ENCODE data around the gene BMP7. TPM values are rescaled to one million over a fixed set of nuclear protein-coding genes. Genes with fewer than 3 reads are reported as not detected.

Gene BMP7
- total RNA-seq, 3 donors from 2014 or later (not counting 1 experiment from before 2014, with no cell fraction given), result not detected

GRCh38 chr20:57217802-57218201 is 48.6 kb downstream of the BMP7 start:
- WGBS (ENCODE audit: insufficient coverage), result 79% methylated on average over 7 of the region's 9 CpGs
- Histone ChIP-seq H3K36me3 (ENCODE audit: control insufficient read depth, insufficient read depth, low read length) (no peaks in the 10 kb centered on the region), H3K27me3 (ENCODE audit: control insufficient read depth, insufficient read depth, low read length) (no peaks in the 10 kb centered on the region), H3K27ac (ENCODE audit: low read length) (no peak overlapping the region), H3K4me1 (ENCODE audit: control insufficient read depth, insufficient read depth, low read length) (no peaks in the 10 kb centered on the region), H3K9me3 (ENCODE audit: control insufficient read depth, insufficient read depth, low read length) (no peaks in the 10 kb centered on the region), H3K4me3 (ENCODE audit: low read length) (no peak overlapping the region)
- ATAC-seq, result no peak
- H3K27ac Mint-ChIP-seq, result no peak overlapping the region
- no peak for TF ChIP-seq CTCF (IDR thresholded peaks at IDR 0.05)
- H3K36me3 Mint-ChIP-seq, result no peaks in the 10 kb centered on the region
- no peak overlapping the region for H3K4me3 Mint-ChIP-seq
- no peaks in the 10 kb centered on the region for H3K4me1 Mint-ChIP-seq
- H3K9me3 Mint-ChIP-seq, result no peaks in the 10 kb centered on the region
- intact Hi-C loops (cut with micrococcal nuclease), result no loop called here
- DNase-seq, result no peak
- peaks cover 4 to 14% of the 10 kb centered on the region in 2 donors for H3K27me3 Mint-ChIP-seq (ENCODE audit: low read depth in 2 of 2)

GRCh38 chr20:57216669-57217068 is 49.8 kb downstream of the BMP7 start:
- Mint-ChIP-seq H3K27ac (no peak overlapping the region), H3K4me3 (no peak overlapping the region), H3K9me3 (no peaks in the 10 kb centered on the region), H3K36me3 (no peaks in the 10 kb centered on the region), H3K4me1 (no peaks in the 10 kb centered on the region), H3K27me3 (ENCODE audit: low read depth in 2 of 2) (peaks cover 9 to 22% of the 10 kb centered on the region in 2 donors)
- ATAC-seq, result no peak
- no peak overlapping the region for H3K4me3 ChIP-seq (ENCODE audit: low read length)
- intact Hi-C loops (cut with micrococcal nuclease), result no loop called here
- TF ChIP-seq CTCF (IDR thresholded peaks at IDR 0.05), result no peak
- H3K4me1 ChIP-seq (ENCODE audit: control insufficient read depth, insufficient read depth, low read length), result no peaks in the 10 kb centered on the region
- no peaks in the 10 kb centered on the region for H3K9me3 ChIP-seq (ENCODE audit: control insufficient read depth, insufficient read depth, low read length)
- WGBS (ENCODE audit: insufficient coverage), result 57% methylated on average over 9 of the region's 9 CpGs
- H3K27ac ChIP-seq (ENCODE audit: low read length), result no peak overlapping the region
- no peak for DNase-seq
- H3K27me3 ChIP-seq (ENCODE audit: control insufficient read depth, insufficient read depth, low read length), result no peaks in the 10 kb centered on the region
- H3K36me3 ChIP-seq (ENCODE audit: control insufficient read depth, insufficient read depth, low read length), result no peaks in the 10 kb centered on the region

GRCh38 chr20:57215826-57216471 is 50.5 kb downstream of the BMP7 start:
- no peak for TF ChIP-seq CTCF (IDR thresholded peaks at IDR 0.05)
- H3K4me3 Mint-ChIP-seq, result no peak overlapping the region
- WGBS (ENCODE audit: insufficient coverage), result 86% methylated on average over 10 of the region's 10 CpGs
- peaks cover 9 to 23% of the 10 kb centered on the region in 2 donors for H3K27me3 Mint-ChIP-seq (ENCODE audit: low read depth in 2 of 2)
- H3K4me1 ChIP-seq (ENCODE audit: control insufficient read depth, insufficient read depth, low read length), result no peaks in the 10 kb centered on the region
- H3K27ac Mint-ChIP-seq, result no peak overlapping the region
- intact Hi-C loops (cut with micrococcal nuclease), result no loop called here
- no peaks in the 10 kb centered on the region for H3K36me3 ChIP-seq (ENCODE audit: control insufficient read depth, insufficient read depth, low read length)
- no peak overlapping the region for H3K4me3 ChIP-seq (ENCODE audit: low read length)
- H3K4me1 Mint-ChIP-seq, result no peaks in the 10 kb centered on the region
- H3K27ac ChIP-seq (ENCODE audit: low read length), result no peak overlapping the region
- ATAC-seq (no peak), DNase-seq (no peak)
- no peaks in the 10 kb centered on the region for H3K36me3 Mint-ChIP-seq
- H3K9me3 Mint-ChIP-seq, result no peaks in the 10 kb centered on the region
- no peaks in the 10 kb centered on the region for H3K9me3 ChIP-seq (ENCODE audit: control insufficient read depth, insufficient read depth, low read length)
- H3K27me3 ChIP-seq (ENCODE audit: control insufficient read depth, insufficient read depth, low read length), result no peaks in the 10 kb centered on the region

- Mint-ChIP-seq H3K4me3 (no peak overlapping the region), H3K4me1 (no peaks in the 10 kb centered on the region), H3K36me3 (no peaks in the 10 kb centered on the region), H3K27me3 (ENCODE audit: low read depth in 2 of 2) (peaks cover 9 to 23% of the 10 kb centered on the region in 2 donors), H3K9me3 (no peaks in the 10 kb centered on the region), H3K27ac (no peak overlapping the region)
- WGBS (ENCODE audit: insufficient coverage), result 82% methylated on average over 6 of the region's 6 CpGs
- no peaks in the 10 kb centered on the region for H3K4me1 ChIP-seq (ENCODE audit: control insufficient read depth, insufficient read depth, low read length)
- H3K36me3 ChIP-seq (ENCODE audit: control insufficient read depth, insufficient read depth, low read length), result no peaks in the 10 kb centered on the region
- H3K27ac ChIP-seq (ENCODE audit: low read length), result no peak overlapping the region
- H3K4me3 ChIP-seq (ENCODE audit: low read length), result no peak overlapping the region
- DNase-seq (no peak), ATAC-seq (no peak)
- no peak for TF ChIP-seq CTCF (IDR thresholded peaks at IDR 0.05)
- intact Hi-C loops (cut with micrococcal nuclease), result no loop called here
- no peaks in the 10 kb centered on the region for H3K27me3 ChIP-seq (ENCODE audit: control insufficient read depth, insufficient read depth, low read length)
- H3K9me3 ChIP-seq (ENCODE audit: control insufficient read depth, insufficient read depth, low read length), result no peaks in the 10 kb centered on the region
Measured at GRCh38 chr20:57215426-57215825, 51.0 kb downstream of the BMP7 start.

All from natural killer cell (primary cell).